GM12875 (cell line): ENCODE results near the gene CMYA5.
"Not testable (repeated sequence)": the region's sequence is repeated elsewhere in the genome, so short reads cannot be mapped to it uniquely, and the experiment has no call there.

Experiments
- H3K4me3 ChIP-seq: one replicate; pipeline ENCODE4 v1.5.1; 2011; ENCODE audit warnings: low read depth, low read length, control low read depth
- CTCF ChIP-seq: IDR thresholded peaks from 2 replicates; pipeline ENCODE4 v1.5.1; 2011; ENCODE audit warnings: low read depth, mild to moderate bottlenecking, control low read depth, inconsistent platforms, low read length, moderate library complexity, borderline replicate concordance; ENCODE audit not compliant: insufficient read depth

CMYA5 gene

GRCh38 chr5:79762929-79763328 is 73.3 kb downstream of the CMYA5 start:
- no peak overlapping the region for H3K4me3 ChIP-seq
- no peak for TF ChIP-seq CTCF

GRCh38 chr5:79764147-79764546 is 74.5 kb downstream of the CMYA5 start:
- H3K4me3 ChIP-seq, result not testable (repeated sequence)

- no peak for TF ChIP-seq CTCF
- H3K4me3 ChIP-seq, result no peak overlapping the region
Observed at GRCh38 chr5:79771387-79771786, 81.8 kb downstream of the CMYA5 start.

GRCh38 chr5:79772651-79773050 is 83.0 kb downstream of the CMYA5 start:
- TF ChIP-seq CTCF, result no peak

GRCh38 chr5:79773612-79774011 is 84.0 kb downstream of the CMYA5 start:
- no peak for TF ChIP-seq CTCF
- H3K4me3 ChIP-seq, result no peak overlapping the region

More at GRCh38 chr5:79772651-79773050, 83.0 kb downstream of the CMYA5 start:
- no peak overlapping the region for H3K4me3 ChIP-seq

GRCh38 chr5:79774171-79774854 is 84.7 kb downstream of the CMYA5 start:
- peak; percentile 35; the same call in 1 of the 2 replicates for TF ChIP-seq CTCF
- no peak overlapping the region for H3K4me3 ChIP-seq

- no peak overlapping the region for H3K4me3 ChIP-seq
- TF ChIP-seq CTCF, result no peak
Observed at GRCh38 chr5:79774855-79775237, 85.2 kb downstream of the CMYA5 start.

GRCh38 chr5:79784741-79785140 is 95.1 kb downstream of the CMYA5 start:
- not testable (repeated sequence) for H3K4me3 ChIP-seq
